GM12878 (cell line): Measurements from ENCODE around the gene RPS27L. TPM values are rescaled to one million over a fixed set of nuclear protein-coding genes. Genes with fewer than 3 reads are reported as not detected.

Experiments used
- ATAC-seq: fragments of 200-7000 bp; cut with Tn5 transposase; 3 replicates; pipeline ENCODE4 v1.9.1; 2020; ENCODE audit warnings: mild to moderate bottlenecking, moderate library complexity
- BruUV-seq: library from RNA; stranded (reverse); fragments of 400-500 nt; replicated peaks from 2 replicates; lab custom pipeline; 2021; lab: Mats Ljungman, UMichigan
- CTCF ChIA-PET: fragments of 300-600 bp; sonication (Branson Sonifier 250); formaldehyde crosslinking; extraction: SDS; loops from one replicate; lab custom pipeline; 2021; ENCODE audit warnings: inconsistent platforms; lab: Yijun Ruan, JAX
- POLR2A ChIA-PET: fragments of 350-600 bp; formaldehyde crosslinking; extraction: SDS; loops from one replicate; lab custom pipeline; 2021; ENCODE audit warnings: inconsistent platforms; lab: Charles Lee
- RAD21 ChIA-PET: fragments of 300-600 bp; sonication (Branson Sonifier 250); formaldehyde crosslinking; loops from one replicate; lab custom pipeline; 2023; ENCODE audit warnings: antibody characterized with exemption; ENCODE audit not compliant: unreplicated experiment; lab: Charles Lee
- SMC1A ChIA-PET: fragments of 300-600 bp; sonication (Branson Sonifier 250); formaldehyde crosslinking; loops from one replicate; lab custom pipeline; 2023; ENCODE audit not compliant: unreplicated experiment, uncharacterized antibody; lab: Charles Lee
- DNase-seq: peaks from one replicate; pipeline ENCODE4 v3.0.0-alpha.2; 2011; ENCODE audit warnings: low read depth, low spot score
- FAIRE-seq: peaks from 3 replicates; lab custom pipeline; 2011; peaks lifted over from hg19 to GRCh38; lab: Jason Lieb, UNC
- H2AFZ ChIP-seq: 2 replicates; pipeline ENCODE4 v1.6.0; 2011; ENCODE audit warnings: low read depth, low read length, control low read depth; ENCODE audit not compliant: control insufficient read depth
- H3K27ac ChIP-seq: 2 replicates; pipeline ENCODE4 v1.5.1; 2011; ENCODE audit warnings: control low read depth; ENCODE audit not compliant: control insufficient read depth, insufficient read depth
- H3K27me3 ChIP-seq, 2 experiments: replicated peaks in 1 of 2; 2 replicates each; pipeline versions ENCODE4 v1.6.0 to v1.6.1; 2011; ENCODE audit warnings: low read length in 1 of 2; ENCODE audit not compliant: control insufficient read depth in 2 of 2, insufficient read depth in 2 of 2
- H3K36me3 ChIP-seq, 2 experiments: 2 replicates each; pipeline ENCODE4 v1.5.1; 2011; ENCODE audit warnings: low read length in 1 of 2; ENCODE audit not compliant: control insufficient read depth in 2 of 2, insufficient read depth in 2 of 2
- H3K4me1 ChIP-seq: 2 replicates; pipeline ENCODE4 v1.6.1; 2011; ENCODE audit warnings: mild to moderate bottlenecking, low read length, moderate library complexity, mixed read lengths; ENCODE audit not compliant: control insufficient read depth, insufficient read depth
- H3K4me2 ChIP-seq: 2 replicates; pipeline ENCODE4 v1.6.0; 2011; ENCODE audit warnings: control low read depth; ENCODE audit not compliant: control insufficient read depth, insufficient read depth
- H3K4me3 ChIP-seq: fragments of 200-600 bp; sonication (generic); 2 replicates; pipeline ENCODE4 v1.5.1; 2016
- H3K79me2 ChIP-seq: 2 replicates; pipeline ENCODE4 v1.6.0; 2011; ENCODE audit warnings: low read length; ENCODE audit not compliant: control insufficient read depth, insufficient read depth
- H3K9ac ChIP-seq: 2 replicates; pipeline ENCODE4 v1.8.0; 2011; ENCODE audit warnings: low read length, control low read depth, mixed read lengths; ENCODE audit not compliant: control insufficient read depth, insufficient read depth
- H3K9me3 ChIP-seq: replicated peaks from 3 replicates; pipeline ENCODE4 v1.5.1; 2011; ENCODE audit warnings: mild to moderate bottlenecking, low read length; ENCODE audit not compliant: control insufficient read depth, insufficient read depth
- H4K20me1 ChIP-seq: 2 replicates; pipeline ENCODE4 v1.6.0; 2011; ENCODE audit not compliant: control insufficient read depth, insufficient read depth
- BACH1 ChIP-seq: fragments of 450-650 bp; IDR thresholded peaks from 2 replicates; pipeline ENCODE4 v1.6.1; 2017; ENCODE audit warnings: mild to moderate bottlenecking, borderline replicate concordance
- BHLHE40 ChIP-seq, 2 experiments: fragments of 450-650 bp in 1 of 2; IDR thresholded peaks; 2 replicates each; pipeline ENCODE4 v1.6.1; 2011 to 2017; ENCODE audit warnings: low read depth in 2 of 2, borderline replicate concordance in 1 of 2, improper control_type of control experiment in 1 of 2, low read length in 1 of 2, mild to moderate bottlenecking in 1 of 2
- BMI1 ChIP-seq: fragments of 450-650 bp; IDR thresholded peaks from 2 replicates; pipeline ENCODE4 v1.6.1; 2016; ENCODE audit warnings: mild to moderate bottlenecking, moderate library complexity, borderline replicate concordance
- CBX3 ChIP-seq: fragments of 200-600 bp; sonication (generic); IDR thresholded peaks from 2 replicates; pipeline ENCODE4 v1.6.1; 2016; ENCODE audit warnings: low read depth, borderline replicate concordance
- CREM ChIP-seq: IDR thresholded peaks from 2 replicates; pipeline ENCODE4 v1.6.1; 2014; ENCODE audit warnings: antibody characterized with exemption, low read depth
- CUX1 ChIP-seq: IDR thresholded peaks from 2 replicates; pipeline ENCODE4 v1.6.1; 2012; ENCODE audit warnings: improper control_type of control experiment, low read depth, low read length; ENCODE audit not compliant: insufficient replicate concordance
- ETV6 ChIP-seq, 2 experiments: fragments of 450-650 bp in 1 of 2; IDR thresholded peaks in 1 of 2; conservative IDR thresholded peaks in 1 of 2; 2 replicates each; pipeline ENCODE4 v1.6.1; 2014; ENCODE audit warnings: antibody characterized with exemption in 1 of 2, borderline replicate concordance in 1 of 2, low read depth in 1 of 2, mild to moderate bottlenecking in 1 of 2, moderate library complexity in 1 of 2
- GATAD2B ChIP-seq: fragments of 450-650 bp; conservative IDR thresholded peaks from 2 replicates; pipeline ENCODE4 v1.6.1; 2017; ENCODE audit warnings: low read depth, mild to moderate bottlenecking, moderate library complexity
- IKZF2 ChIP-seq, 2 experiments: fragments of 450-650 bp; IDR thresholded peaks; 2 replicates each; pipeline ENCODE4 v1.6.1; 2017; ENCODE audit warnings: mild to moderate bottlenecking in 2 of 2, moderate library complexity in 2 of 2
- MEF2A ChIP-seq: IDR thresholded peaks from 2 replicates; pipeline ENCODE4 v1.6.1; 2011; ENCODE audit warnings: low read depth, mild to moderate bottlenecking, low read length, moderate library complexity; ENCODE audit not compliant: insufficient read depth
- MYC ChIP-seq: IDR thresholded peaks from 2 replicates; pipeline ENCODE4 v1.6.1; 2011; ENCODE audit warnings: mild to moderate bottlenecking, low read length, moderate library complexity, inconsistent platforms; ENCODE audit not compliant: insufficient read depth, insufficient replicate concordance, insufficient read length, severe bottlenecking
- NR2C1 ChIP-seq: fragments of 450-650 bp; IDR thresholded peaks from 2 replicates; pipeline ENCODE4 v1.6.1; 2017; ENCODE audit warnings: antibody characterized with exemption, mild to moderate bottlenecking, moderate library complexity
- RAD21 ChIP-seq: IDR thresholded peaks from 2 replicates; pipeline ENCODE4 v1.6.1; 2011; ENCODE audit warnings: mild to moderate bottlenecking, low read depth, low read length, moderate library complexity; ENCODE audit not compliant: insufficient read depth
- RUNX3 ChIP-seq: IDR thresholded peaks from 2 replicates; pipeline ENCODE4 v1.6.1; 2012; ENCODE audit warnings: low read length, inconsistent platforms
- SP1 ChIP-seq: IDR thresholded peaks from one replicate; pipeline ENCODE4 v1.6.1; 2011; ENCODE audit warnings: low read depth, low read length
- SPI1 ChIP-seq: IDR thresholded peaks from 2 replicates; pipeline ENCODE4 v1.6.1; 2011; ENCODE audit warnings: low read depth, mild to moderate bottlenecking, low read length, moderate library complexity, borderline replicate concordance; ENCODE audit not compliant: insufficient read depth
- STAT1 ChIP-seq: fragments of 450-650 bp; conservative IDR thresholded peaks from 2 replicates; pipeline ENCODE4 v1.6.1; 2014; ENCODE audit warnings: antibody characterized with exemption, mild to moderate bottlenecking
- SUZ12 ChIP-seq: fragments of 200-600 bp; sonication (generic); IDR thresholded peaks from one replicate; pipeline ENCODE4 v1.6.1; 2018; ENCODE audit warnings: antibody characterized with exemption, mild to moderate bottlenecking; ENCODE audit not compliant: unreplicated experiment
- ZNF622 ChIP-seq: fragments of 450-650 bp; IDR thresholded peaks from 2 replicates; pipeline ENCODE4 v1.6.1; 2017; ENCODE audit warnings: mild to moderate bottlenecking, inconsistent platforms
- WGBS: methylation state at CpG from one replicate; pipeline ENCODE4 v1.1.6; 2016; ENCODE audit warnings: low lambda C conversion rate; ENCODE audit not compliant: insufficient replicate concordance, insufficient coverage; ENCODE audit errors: missing lambda C conversion rate; 5-methylcytosine and 5-hydroxymethylcytosine counted together
- in situ Hi-C: fragments of 300-500 bp; cut with MboI; formaldehyde crosslinking; loops from 9 replicates; pipeline ENCODE4 v1.14.3; 2018; ENCODE audit warnings: mixed read lengths
- intact Hi-C: fragments of 100-400 bp; cut with micrococcal nuclease; formaldehyde crosslinking; loops from one replicate; pipeline ENCODE4 v1.14.2; 2022; ENCODE audit not compliant: unreplicated experiment
- polyA plus RNA-seq, 11 experiments: library from polyadenylated mRNA; depleted of rRNA in 4 of 11; unstranded in 6 of 11; stranded (reverse) in 5 of 11; fragments of >200 nt; fragmentation: Nextera tagmentation in 4 of 11; fragmentation: Illumina TruSeq in 1 of 11; extraction: Ambion mirVana in 4 of 11; extraction: Trizol in 1 of 11; gene quantifications; 1 replicate in 1 of 11; 2 replicates in 10 of 11; pipeline versions ENCODE4 v1.2.1 to v1.2.3, GENCODE V29; 2011 to 2016; ENCODE audit warnings: inconsistent platforms in 2 of 11, missing spikeins in 2 of 11, low read depth in 1 of 11
- total RNA-seq, 4 experiments: library from RNA; depleted of rRNA in 3 of 4; stranded (reverse); fragments of >200 nt in 3 of 4; fragmentation: Illumina TruSeq in 1 of 4; extraction: Trizol in 1 of 4; gene quantifications; 2 replicates each; pipeline versions ENCODE4 v1.2.1 to v1.2.3, GENCODE V29; 2013 to 2021

RPS27L gene
- total and polyA plus RNA-seq, 10 of the 15 experiments (the other 5 are each of a cell fraction or from before 2014, with no cell fraction given) = 133 to 970 (median 220) TPM

GRCh38 chr15:63109920-63110319, 47.4 kb downstream of the RPS27L start (continued):
- TF ChIP-seq CUX1 (no peak), RAD21 (no peak), CREM (no peak), ETV6 (conservative IDR thresholded peaks at IDR 0.05 in 1 of 2, IDR thresholded peaks at IDR 0.05 in 1 of 2; ENCODE audit: borderline replicate concordance in 1 of 2, low read depth in 1 of 2) (no peak)

- RAD21 ChIA-PET = no interaction called here
- H4K20me1 ChIP-seq = no peaks in the 10 kb centered on the region
- no peaks in the 10 kb centered on the region for H3K4me1 ChIP-seq
- H3K27ac ChIP-seq = no peak overlapping the region
- H3K4me3 ChIP-seq = no peak overlapping the region
- intact Hi-C loops = no loop called here
- BruUV-seq = no TSS peak
- no peaks in the 10 kb centered on the region for H3K79me2 ChIP-seq
- H3K27me3 ChIP-seq = no peaks in the 10 kb centered on the region; a peak in 2 of 4 replicates
- in situ Hi-C loops = no loop called here
- no peak for FAIRE-seq
- no peaks in the 10 kb centered on the region for H3K36me3 ChIP-seq
- SMC1A ChIA-PET = interaction anchor here (1.5 kb wide), 1 partner anchor 11 kb away, joined by 4 read pairs; no protein-coding TSS in a partner anchor
- H3K9ac ChIP-seq = no peak overlapping the region
- no peak overlapping the region for H3K4me2 ChIP-seq
- CTCF ChIA-PET = no interaction called here
- DNase-seq = no peak
- POLR2A ChIA-PET = no interaction called here
- 53% methylated on average over 2 of the region's 2 CpGs for WGBS
- ATAC-seq = no peak
- TF ChIP-seq BMI1 (no peak), SPI1 (no peak), GATAD2B (no peak), ZNF622 (no peak), RAD21 (no peak), BHLHE40 (IDR thresholded peaks at IDR 0.05; ENCODE audit: borderline replicate concordance in 1 of 2, low read depth in 2 of 2, low read length in 1 of 2) (no peak), MEF2A (no peak), SUZ12 (no peak), RUNX3 (no peak), MYC (no peak), BACH1 (no peak), NR2C1 (no peak), STAT1 (no peak), CBX3 (no peak), IKZF2 (IDR thresholded peaks at IDR 0.05) (no peak), SP1 (no peak)
- no peaks in the 10 kb centered on the region; the same call in 2 of the 3 replicates for H3K9me3 ChIP-seq
- H2AFZ ChIP-seq = no peak overlapping the region
Measured at GRCh38 chr15:63109498-63109897, 47.8 kb downstream of the RPS27L start.
